Prostate gland (tissue), 2 donors: ENCODE measurements around the gene FSIP1.

Source experiments
- CTCF ChIP-seq, 4 experiments: fragments of 200-600 bp in 2 of 4; fragments of 450-650 bp in 2 of 4; sonication (generic) in 2 of 4; IDR thresholded peaks; 1 replicate in 3 of 4; 2 replicates in 1 of 4; pipeline ENCODE4 v1.5.1; 2016 to 2019; ENCODE audit warnings: antibody characterized with exemption in 4 of 4, mild to moderate bottlenecking in 2 of 4, moderate library complexity in 2 of 4
- POLR2A ChIP-seq: fragments of 450-650 bp; IDR thresholded peaks from one replicate; pipeline ENCODE4 v1.6.1; 2016; ENCODE audit warnings: antibody characterized with exemption, mild to moderate bottlenecking
- POLR2AphosphoS5 ChIP-seq: sonication (generic); formaldehyde crosslinking; IDR thresholded peaks from one replicate; pipeline ENCODE4 v1.6.1; 2017; ENCODE audit warnings: antibody characterized with exemption

- TF ChIP-seq POLR2A, result no peak
- no peak for TF ChIP-seq CTCF (IDR thresholded peaks at IDR 0.05)
- TF ChIP-seq POLR2AphosphoS5, result no peak
Observed at GRCh38 chr15:39713846-39714245, 68.8 kb downstream of the FSIP1 start.
